CD4-positive, alpha-beta T cell treated with Interleukin-12 subunit alpha and Interleukin-12 subunit beta, for 1 hour (primary cell): Measurements from ENCODE around the gene RAET1E.
"Not testable (repeated sequence)": the region's sequence is repeated elsewhere in the genome, so short reads cannot be mapped to it uniquely, and the experiment has no call there.

Experiments used
- DNase-seq: peaks from one replicate; pipeline ENCODE4 v3.0.0-alpha.2; 2020

RAET1E gene

GRCh38 chr6:149908480-149908879, 10.6 kb upstream of the RAET1E start:
- not testable (repeated sequence) for DNase-seq

GRCh38 chr6:149907317-149907716, 9.4 kb upstream of the RAET1E start:
- no peak for DNase-seq

- no peak for DNase-seq
Observed at GRCh38 chr6:149906405-149906804, 8.5 kb upstream of the RAET1E start.

GRCh38 chr6:149905911-149906371, 8.0 kb upstream of the RAET1E start:
- DNase-seq = no peak

- no peak for DNase-seq
Observed at GRCh38 chr6:149905371-149905910, 7.5 kb upstream of the RAET1E start.

- no peak for DNase-seq
Observed at GRCh38 chr6:149904661-149905370, 6.9 kb upstream of the RAET1E start.

GRCh38 chr6:149903938-149904611, 6.2 kb upstream of the RAET1E start:
- DNase-seq = no peak

GRCh38 chr6:149901444-149902140, 3.7 kb upstream of the RAET1E start:
- DNase-seq = no peak

- DNase-seq = no peak
Observed at GRCh38 chr6:149900620-149901443, 2.9 kb upstream of the RAET1E start.

GRCh38 chr6:149899926-149900619, 2.2 kb upstream of the RAET1E start:
- DNase-seq = no peak

GRCh38 chr6:149899486-149899885, 1.6 kb upstream of the RAET1E start:
- no peak for DNase-seq

GRCh38 chr6:149898966-149899365, 1.1 kb upstream of the RAET1E start:
- DNase-seq = no peak

- DNase-seq = no peak
Observed at GRCh38 chr6:149897015-149897697, 757 bp downstream of the RAET1E start.

GRCh38 chr6:149896491-149896890, 1.4 kb downstream of the RAET1E start:
- no peak for DNase-seq

- DNase-seq = peak; percentile 38
Observed at GRCh38 chr6:149895833-149896271, 2.1 kb downstream of the RAET1E start.

- no peak for DNase-seq
Observed at GRCh38 chr6:149895048-149895590, 2.8 kb downstream of the RAET1E start.

- DNase-seq = not testable (repeated sequence)
Observed at GRCh38 chr6:149891864-149892263, 6.0 kb downstream of the RAET1E start.

GRCh38 chr6:149891259-149891658, 6.7 kb downstream of the RAET1E start:
- no peak for DNase-seq

GRCh38 chr6:149890629-149891045, 7.3 kb downstream of the RAET1E start:
- DNase-seq = no peak

GRCh38 chr6:149889326-149889725, 8.6 kb downstream of the RAET1E start:
- DNase-seq = no peak

- no peak for DNase-seq
Observed at GRCh38 chr6:149888659-149889058, 9.3 kb downstream of the RAET1E start.
